OCI-LY7 (cell line): Measurements from ENCODE around the gene CCDC12.

Source experiments
- CTCF ChIP-seq: fragments of 200-600 bp; sonication (generic); conservative IDR thresholded peaks from 2 replicates; pipeline ENCODE4 v1.5.1; 2014; ENCODE audit warnings: mild to moderate bottlenecking, antibody characterized with exemption, low read length, moderate library complexity, mixed read lengths
- EZH2phosphoT487 ChIP-seq: fragments of 200-600 bp; sonication (generic); IDR thresholded peaks from 2 replicates; pipeline ENCODE4 v1.6.1; 2018; ENCODE audit warnings: low read depth, borderline replicate concordance, mild to moderate bottlenecking, mixed run types, antibody characterized with exemption, low read length, moderate library complexity, mixed read lengths

GRCh38 chr3:46993986-46994385 is 17.4 kb upstream of the CCDC12 start:
- no peak for TF ChIP-seq EZH2phosphoT487
- TF ChIP-seq CTCF, result no peak
